ENCODE data around the gene LPP. TPM values are rescaled to one million over a fixed set of nuclear protein-coding genes. Genes with fewer than 3 reads are reported as not detected.
A peak's percentile ranks its signal among the peaks of the same experiment; 100 is the strongest.

LPP gene
- total RNA-seq, 3 donors from 2014 or later (not counting 1 experiment from before 2014, with no cell fraction given), result 137 to 163 (median 149) TPM

- no peak for TF ChIP-seq CTCF (IDR thresholded peaks at IDR 0.05)
- H3K4me3 ChIP-seq (ENCODE audit: low read length), result no peak overlapping the region
- WGBS (ENCODE audit: insufficient coverage), result 0% methylated on average over 1 of the region's 1 CpG
- H3K9me3 ChIP-seq (ENCODE audit: control insufficient read depth, insufficient read depth, low read length), result no peaks in the 10 kb centered on the region
- intact Hi-C loops (cut with micrococcal nuclease), result no loop called here
- DNase-seq (peak in 1 of 2 donors; percentile 32), ATAC-seq (peak in 1 of 3 donors; percentile 46)
- no peaks in the 10 kb centered on the region for H3K9me3 Mint-ChIP-seq
- peak overlapping the region; percentile 38 to 59 for H3K27ac Mint-ChIP-seq
- H3K27me3 Mint-ChIP-seq (ENCODE audit: low read depth in 2 of 2), result no peaks in the 10 kb centered on the region
- no peaks in the 10 kb centered on the region for H3K36me3 Mint-ChIP-seq
- H3K36me3 ChIP-seq (ENCODE audit: control insufficient read depth, insufficient read depth, low read length), result no peaks in the 10 kb centered on the region
- peaks cover 5% of the 10 kb centered on the region for H3K4me1 ChIP-seq (ENCODE audit: control insufficient read depth, insufficient read depth, low read length)
- no peaks in the 10 kb centered on the region for H3K27me3 ChIP-seq (ENCODE audit: control insufficient read depth, insufficient read depth, low read length)
- H3K4me1 Mint-ChIP-seq, result peaks cover 19 to 30% of the 10 kb centered on the region in 2 donors
- H3K4me3 Mint-ChIP-seq, result no peak overlapping the region
- no peak overlapping the region for H3K27ac ChIP-seq (ENCODE audit: low read length)
Measured at GRCh38 chr3:188646592-188646991, 492.6 kb downstream of the LPP start.

- intact Hi-C loops (cut with micrococcal nuclease), result no loop called here
- H3K36me3 ChIP-seq (ENCODE audit: control insufficient read depth, insufficient read depth, low read length), result no peaks in the 10 kb centered on the region
- Mint-ChIP-seq H3K9me3 (no peaks in the 10 kb centered on the region), H3K27me3 (ENCODE audit: low read depth in 2 of 2) (no peaks in the 10 kb centered on the region), H3K4me1 (peaks cover 19 to 30% of the 10 kb centered on the region in 2 donors), H3K36me3 (no peaks in the 10 kb centered on the region), H3K4me3 (no peak overlapping the region), H3K27ac (peak overlapping the region; percentile 38 to 59)
- no peaks in the 10 kb centered on the region for H3K27me3 ChIP-seq (ENCODE audit: control insufficient read depth, insufficient read depth, low read length)
- no peak overlapping the region for H3K4me3 ChIP-seq (ENCODE audit: low read length)
- DNase-seq (no peak), ATAC-seq (no peak)
- H3K27ac ChIP-seq (ENCODE audit: low read length), result no peak overlapping the region
- no peaks in the 10 kb centered on the region for H3K9me3 ChIP-seq (ENCODE audit: control insufficient read depth, insufficient read depth, low read length)
- no peak for TF ChIP-seq CTCF (IDR thresholded peaks at IDR 0.05)
- H3K4me1 ChIP-seq (ENCODE audit: control insufficient read depth, insufficient read depth, low read length), result peaks cover 5% of the 10 kb centered on the region
- WGBS (ENCODE audit: insufficient coverage), result 98% methylated on average over 6 of the region's 6 CpGs
Measured at GRCh38 chr3:188647237-188647636, 493.3 kb downstream of the LPP start.

GRCh38 chr3:188649521-188649920 is 495.6 kb downstream of the LPP start:
- 100% methylated on average over 2 of the region's 2 CpGs for WGBS (ENCODE audit: insufficient coverage)
- DNase-seq, result no peak
- Mint-ChIP-seq H3K27me3 (ENCODE audit: low read depth in 2 of 2) (no peaks in the 10 kb centered on the region), H3K4me3 (no peak overlapping the region), H3K9me3 (no peaks in the 10 kb centered on the region), H3K27ac (no peak overlapping the region), H3K4me1 (peaks cover 24 to 30% of the 10 kb centered on the region in 2 donors), H3K36me3 (no peaks in the 10 kb centered on the region)
- Histone ChIP-seq H3K27ac (ENCODE audit: low read length) (no peak overlapping the region), H3K9me3 (ENCODE audit: control insufficient read depth, insufficient read depth, low read length) (no peaks in the 10 kb centered on the region), H3K4me1 (ENCODE audit: control insufficient read depth, insufficient read depth, low read length) (peaks cover 5% of the 10 kb centered on the region), H3K4me3 (ENCODE audit: low read length) (no peak overlapping the region), H3K36me3 (ENCODE audit: control insufficient read depth, insufficient read depth, low read length) (no peaks in the 10 kb centered on the region), H3K27me3 (ENCODE audit: control insufficient read depth, insufficient read depth, low read length) (no peaks in the 10 kb centered on the region)
- intact Hi-C loops (cut with micrococcal nuclease), result no loop called here
- no peak for ATAC-seq
- no peak for TF ChIP-seq CTCF (IDR thresholded peaks at IDR 0.05)
